HepG2 (cell line): ENCODE data around the gene MYL11. TPM values are rescaled to one million over a fixed set of nuclear protein-coding genes. Genes with fewer than 3 reads are reported as not detected.

Experiments
- ATAC-seq: fragments of 200-7000 bp; cut with Tn5 transposase; 3 replicates; pipeline ENCODE4 v1.9.1; 2020; ENCODE audit warnings: mild to moderate bottlenecking, moderate library complexity
- BruUV-seq: library from RNA; stranded (reverse); fragments of 400-500 nt; replicated peaks from 2 replicates; lab custom pipeline; 2021; lab: Mats Ljungman, UMichigan
- CTCF ChIA-PET: fragments of 300-600 bp; formaldehyde crosslinking; extraction: SDS; loops from one replicate; lab custom pipeline; 2021; ENCODE audit warnings: low total read pairs, inconsistent platforms, low intra/inter-chr PET ratio; lab: Yijun Ruan, JAX
- POLR2A ChIA-PET: fragments of 350-600 bp; sonication (Branson Sonifier 250); formaldehyde crosslinking; loops from one replicate; lab custom pipeline; 2020; ENCODE audit warnings: antibody characterized with exemption, inconsistent platforms; lab: Yijun Ruan, JAX
- DNase-seq: peaks from one replicate; pipeline ENCODE4 v3.0.0-alpha.2; 2015; ENCODE audit warnings: low spot score
- FAIRE-seq: peaks from 3 replicates; lab custom pipeline; 2011; peaks lifted over from hg19 to GRCh38; lab: Jason Lieb, UNC
- H2AFZ ChIP-seq: one replicate; pipeline ENCODE4 v1.6.1; 2011; ENCODE audit warnings: low read length, inconsistent platforms
- H3K27ac ChIP-seq: fragments of 300-600 bp; 3 replicates; pipeline ENCODE4 v1.8.0; 2011; ENCODE audit warnings: mixed run types, mild to moderate bottlenecking, mixed read lengths, low read length, inconsistent platforms; ENCODE audit not compliant: insufficient read depth; ENCODE audit errors: extremely low read length
- H3K27me3 ChIP-seq, 2 experiments: fragments of 200-600 bp in 1 of 2; 2 replicates in 1 of 2; 3 replicates in 1 of 2; pipeline versions ENCODE4 v1.6.0 to v1.8.0; 2011; ENCODE audit warnings: low read length in 2 of 2, mild to moderate bottlenecking in 2 of 2, moderate library complexity in 2 of 2, inconsistent platforms in 1 of 2; ENCODE audit not compliant: insufficient read depth in 2 of 2, control insufficient read depth in 1 of 2
- H3K36me3 ChIP-seq, 2 experiments: fragments of 200-600 bp in 1 of 2; replicated peaks in 1 of 2; 2 replicates in 1 of 2; 3 replicates in 1 of 2; pipeline versions ENCODE4 v1.5.1 to v1.8.0; 2011; ENCODE audit warnings: low read length in 2 of 2, inconsistent platforms in 1 of 2; ENCODE audit not compliant: insufficient read depth in 2 of 2, control insufficient read depth in 1 of 2
- H3K4me1 ChIP-seq: 2 replicates; pipeline ENCODE4 v1.5.1; 2012; ENCODE audit warnings: low read length, inconsistent platforms; ENCODE audit not compliant: insufficient read depth
- H3K4me2 ChIP-seq: 2 replicates; pipeline ENCODE4 v1.6.0; 2011; ENCODE audit warnings: low read depth, low read length, inconsistent platforms
- H3K4me3 ChIP-seq, 3 experiments: fragments of 200-600 bp in 1 of 3; sonication (generic), shearing (Covaris generic) in 1 of 3; replicated peaks in 1 of 3; 2 replicates each; pipeline ENCODE4 v1.5.1; 2011 to 2016; ENCODE audit warnings: low read length in 3 of 3, inconsistent platforms in 2 of 3, low read depth in 2 of 3, mild to moderate bottlenecking in 2 of 3, control low read depth in 1 of 3, mixed read lengths in 1 of 3; ENCODE audit not compliant: insufficient read depth in 1 of 3
- H3K79me2 ChIP-seq: one replicate; pipeline ENCODE4 v1.6.1; 2011; ENCODE audit warnings: low read length, inconsistent platforms; ENCODE audit not compliant: insufficient read depth
- H3K9ac ChIP-seq: 2 replicates; pipeline ENCODE4 v1.6.0; 2011; ENCODE audit warnings: mild to moderate bottlenecking, low read depth, low read length, inconsistent platforms; ENCODE audit not compliant: insufficient read depth
- H3K9me3 ChIP-seq: 2 replicates; pipeline ENCODE4 v1.5.1; 2012; ENCODE audit warnings: mild to moderate bottlenecking, low read length
- H4K20me1 ChIP-seq: 2 replicates; pipeline ENCODE4 v1.6.0; 2011; ENCODE audit warnings: inconsistent platforms, mild to moderate bottlenecking, low read length, moderate library complexity; ENCODE audit not compliant: insufficient read depth
- BRD4 ChIP-seq: sonication (generic); formaldehyde crosslinking; IDR thresholded peaks from 2 replicates; pipeline ENCODE4 v1.4.0; 2020; ENCODE audit warnings: missing genetic modification reagents
- IRF2 ChIP-seq: IDR thresholded peaks from 2 replicates; pipeline ENCODE4 v1.6.1; 2018; ENCODE audit warnings: missing genetic modification reagents, missing compliant biosample characterization
- KLF16 ChIP-seq, 2 experiments: sonication (generic) in 1 of 2; formaldehyde crosslinking in 1 of 2; IDR thresholded peaks; 2 replicates each; pipeline versions ENCODE4 v1.6.1 to v1.8.0; 2016 to 2023; ENCODE audit warnings: missing genetic modification reagents in 2 of 2, missing compliant biosample characterization in 1 of 2
- NFKBIZ ChIP-seq: IDR thresholded peaks from 2 replicates; pipeline ENCODE4 v1.6.1; 2018; ENCODE audit warnings: missing genetic modification reagents, missing compliant biosample characterization
- SMAD3 ChIP-seq: sonication (generic); formaldehyde crosslinking; IDR thresholded peaks from 2 replicates; pipeline ENCODE4 v1.4.0; 2020; ENCODE audit warnings: missing genetic modification reagents
- ZNF205 ChIP-seq: IDR thresholded peaks from 2 replicates; pipeline ENCODE4 v1.6.1; 2018; ENCODE audit warnings: missing biosample characterization, missing genetic modification reagents
- ZNF552 ChIP-seq: sonication (generic); formaldehyde crosslinking; IDR thresholded peaks from 2 replicates; pipeline ENCODE4 v1.9.0; 2022; ENCODE audit warnings: missing genetic modification reagents, mild to moderate bottlenecking, borderline replicate concordance
- ZZZ3 ChIP-seq: sonication (generic); formaldehyde crosslinking; IDR thresholded peaks from 2 replicates; pipeline ENCODE4 v1.4.0; 2020; ENCODE audit warnings: missing genetic modification reagents, mild to moderate bottlenecking, borderline replicate concordance
- WGBS: methylation state at CpG from one replicate; pipeline ENCODE4 v1.1.6; 2017; ENCODE audit warnings: low lambda C conversion rate; 5-methylcytosine and 5-hydroxymethylcytosine counted together
- in situ Hi-C: cut with HindIII; loops from 2 replicates; pipeline ENCODE4 v1.10.0; 2017; ENCODE audit warnings: low pct_unique_long_range_greater_than_20kb; ENCODE audit not compliant: extremely low pct_ligation_motif_present
- intact Hi-C: fragments of 100-400 bp; cut with micrococcal nuclease; formaldehyde crosslinking; loops from one replicate; pipeline ENCODE4 v1.10.0; 2022; ENCODE audit not compliant: unreplicated experiment
- polyA plus RNA-seq, 8 experiments: library from polyadenylated mRNA; depleted of rRNA in 3 of 8; stranded (reverse) in 7 of 8; unstranded in 1 of 8; fragments of >200 nt; fragmentation: Illumina TruSeq in 4 of 8; extraction: Trizol in 4 of 8; gene quantifications; 2 replicates each; pipeline versions ENCODE4 v1.2.1 to v1.2.3, GENCODE V29; 2011 to 2016; ENCODE audit warnings: low read depth in 4 of 8, missing spikeins in 1 of 8, mixed read lengths in 1 of 8; ENCODE audit not compliant: insufficient read depth in 1 of 8
- total RNA-seq, 5 experiments: library from RNA; depleted of rRNA; stranded (reverse); fragments of >200 nt; fragmentation: Illumina TruSeq; extraction: Trizol; gene quantifications; 2 replicates each; pipeline ENCODE4 v1.2.3, GENCODE V29; 2016; ENCODE audit warnings: low read depth in 1 of 5
- TF ChIP-seq, protein P1 (sequence below): IDR thresholded peaks from 2 replicates; pipeline ENCODE4 v1.6.1; 2016; ENCODE audit warnings: control low read depth
- TF ChIP-seq, protein P2 (sequence below): fragments of 450-650 bp; IDR thresholded peaks from 2 replicates; pipeline ENCODE4 v1.6.1; 2016
- TF ChIP-seq, protein P3 (sequence below): sonication (generic); formaldehyde crosslinking; IDR thresholded peaks from 2 replicates; pipeline ENCODE4 v1.4.0; 2020; ENCODE audit warnings: missing genetic modification reagents
- TF ChIP-seq, protein P4 (sequence below): IDR thresholded peaks from 2 replicates; pipeline ENCODE4 v1.6.1; 2016; ENCODE audit warnings: missing biosample characterization, missing genetic modification reagents, low read depth
- TF ChIP-seq, protein P5 (sequence below), 2 experiments: sonication (generic) in 1 of 2; formaldehyde crosslinking in 1 of 2; IDR thresholded peaks; 2 replicates each; pipeline versions ENCODE4 v1.5.1 to v1.6.1; 2011 to 2020; ENCODE audit warnings: borderline replicate concordance in 1 of 2, low read depth in 1 of 2, low read length in 1 of 2, mild to moderate bottlenecking in 1 of 2, missing genetic modification reagents in 1 of 2, moderate library complexity in 1 of 2

Gene MYL11
- total and polyA plus RNA-seq, 2 of the 13 experiments (the other 11 are each of a cell fraction or from before 2014, with no cell fraction given), result not detected

DNA sequence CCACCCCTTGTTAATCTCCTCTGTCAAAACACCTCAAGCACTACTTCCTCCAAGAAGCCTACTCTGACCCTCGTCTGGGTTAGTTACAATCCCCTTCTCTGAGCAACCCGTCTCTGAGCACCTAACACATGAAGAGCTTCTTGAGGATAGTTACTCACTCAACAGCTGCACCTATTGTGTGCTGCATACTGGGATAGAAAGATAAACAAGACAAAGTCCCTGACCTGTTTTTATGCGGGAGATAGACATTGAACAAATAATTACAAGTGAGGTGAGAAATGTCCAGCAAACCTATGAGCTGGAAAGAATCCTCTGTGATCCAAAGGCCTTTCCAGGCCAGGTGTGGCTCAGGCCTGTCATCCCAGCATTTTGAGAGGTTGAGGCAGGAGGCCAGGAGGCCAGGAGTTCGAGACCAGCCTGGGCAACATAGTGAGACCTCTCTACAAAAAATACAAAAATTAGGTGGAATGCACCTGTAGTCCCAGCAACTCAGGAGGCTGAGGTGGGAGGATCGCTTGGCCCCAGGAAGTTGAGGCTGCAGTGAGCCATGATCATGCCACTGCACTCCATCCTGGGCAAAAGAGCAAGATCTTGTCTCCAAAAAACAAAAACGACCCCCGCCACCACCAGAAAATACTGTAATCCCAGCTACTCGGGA lies 27.3 kb downstream of the MYL11 start:
- peak; percentile 77 for ATAC-seq
- H3K27ac ChIP-seq, result peak overlapping the region; percentile 87
- no peaks in the 10 kb centered on the region for H3K9me3 ChIP-seq
- ChIA-PET POLR2A (interaction anchor here (0.6 to 3.3 kb wide), 9 partner anchors 8 to 199 kb away, joined by 3 to 14 read pairs (median 4); partner anchors contain the start of genes CD2BP2, DCTPP1 and TBC1D10B), CTCF (no interaction called here)
- 31% methylated on average over 8 of the region's 8 CpGs for WGBS
- peak overlapping the region; percentile 84 for H3K4me2 ChIP-seq
- in situ Hi-C loops (no loop called here), intact Hi-C loops (no loop called here)
- peaks cover 3 to 17% of the 10 kb centered on the region in 2 experiments; a peak in 4 of 5 replicates for H3K36me3 ChIP-seq
- H4K20me1 ChIP-seq, result no peaks in the 10 kb centered on the region
- peaks cover 46% of the 10 kb centered on the region for H3K4me1 ChIP-seq
- BruUV-seq, result no TSS peak
- no peaks in the 10 kb centered on the region for H3K27me3 ChIP-seq
- FAIRE-seq, result peak; percentile 77
- no peak overlapping the region for H2AFZ ChIP-seq
- peaks cover 6% of the 10 kb centered on the region for H3K79me2 ChIP-seq
- DNase-seq, result peak; percentile 97
- peak overlapping the region in 1 of 3 experiments; percentile 3; a peak in 2 of 6 replicates for H3K4me3 ChIP-seq
- H3K9ac ChIP-seq, result peak overlapping the region; percentile 52
- TF ChIP-seq ZZZ3 (CRISPR knock-in tag) (peak; percentile 53; the same call in 1 of the 2 replicates), IRF2 (peak; percentile 77), SMAD3 (CRISPR knock-in tag) (peak; percentile 75), KLF16 (CRISPR knock-in tag; IDR thresholded peaks at IDR 0.05) (peak in 1 of 2 experiments; percentile 67; a peak in 1 of 4 replicates), BRD4 (CRISPR knock-in tag) (no peak), ZNF552 (CRISPR knock-in tag) (0 out of 2 replicates have a peak, but pooled peaks have one; percentile 41), ZNF205 (CRISPR knock-in tag) (peak; percentile 70; the same call in 1 of the 2 replicates), NFKBIZ (CRISPR knock-in tag) (0 out of 2 replicates have a peak, but pooled peaks have one; percentile 28)
- TF ChIP-seq, protein P1, sequence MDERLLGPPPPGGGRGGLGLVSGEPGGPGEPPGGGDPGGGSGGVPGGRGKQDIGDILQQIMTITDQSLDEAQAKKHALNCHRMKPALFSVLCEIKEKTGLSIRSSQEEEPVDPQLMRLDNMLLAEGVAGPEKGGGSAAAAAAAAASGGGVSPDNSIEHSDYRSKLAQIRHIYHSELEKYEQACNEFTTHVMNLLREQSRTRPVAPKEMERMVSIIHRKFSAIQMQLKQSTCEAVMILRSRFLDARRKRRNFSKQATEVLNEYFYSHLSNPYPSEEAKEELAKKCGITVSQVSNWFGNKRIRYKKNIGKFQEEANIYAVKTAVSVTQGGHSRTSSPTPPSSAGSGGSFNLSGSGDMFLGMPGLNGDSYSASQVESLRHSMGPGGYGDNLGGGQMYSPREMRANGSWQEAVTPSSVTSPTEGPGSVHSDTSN (CRISPR knock-in tag), result peak; percentile 7; the same call in 1 of the 2 replicates
- TF ChIP-seq, protein P2, sequence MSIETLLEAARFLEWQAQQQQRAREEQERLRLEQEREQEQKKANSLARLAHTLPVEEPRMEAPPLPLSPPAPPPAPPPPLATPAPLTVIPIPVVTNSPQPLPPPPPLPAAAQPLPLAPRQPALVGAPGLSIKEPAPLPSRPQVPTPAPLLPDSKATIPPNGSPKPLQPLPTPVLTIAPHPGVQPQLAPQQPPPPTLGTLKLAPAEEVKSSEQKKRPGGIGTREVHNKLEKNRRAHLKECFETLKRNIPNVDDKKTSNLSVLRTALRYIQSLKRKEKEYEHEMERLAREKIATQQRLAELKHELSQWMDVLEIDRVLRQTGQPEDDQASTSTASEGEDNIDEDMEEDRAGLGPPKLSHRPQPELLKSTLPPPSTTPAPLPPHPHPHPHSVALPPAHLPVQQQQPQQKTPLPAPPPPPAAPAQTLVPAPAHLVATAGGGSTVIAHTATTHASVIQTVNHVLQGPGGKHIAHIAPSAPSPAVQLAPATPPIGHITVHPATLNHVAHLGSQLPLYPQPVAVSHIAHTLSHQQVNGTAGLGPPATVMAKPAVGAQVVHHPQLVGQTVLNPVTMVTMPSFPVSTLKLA, result peak; percentile 47; the same call in 1 of the 2 replicates
- TF ChIP-seq, protein P3, sequence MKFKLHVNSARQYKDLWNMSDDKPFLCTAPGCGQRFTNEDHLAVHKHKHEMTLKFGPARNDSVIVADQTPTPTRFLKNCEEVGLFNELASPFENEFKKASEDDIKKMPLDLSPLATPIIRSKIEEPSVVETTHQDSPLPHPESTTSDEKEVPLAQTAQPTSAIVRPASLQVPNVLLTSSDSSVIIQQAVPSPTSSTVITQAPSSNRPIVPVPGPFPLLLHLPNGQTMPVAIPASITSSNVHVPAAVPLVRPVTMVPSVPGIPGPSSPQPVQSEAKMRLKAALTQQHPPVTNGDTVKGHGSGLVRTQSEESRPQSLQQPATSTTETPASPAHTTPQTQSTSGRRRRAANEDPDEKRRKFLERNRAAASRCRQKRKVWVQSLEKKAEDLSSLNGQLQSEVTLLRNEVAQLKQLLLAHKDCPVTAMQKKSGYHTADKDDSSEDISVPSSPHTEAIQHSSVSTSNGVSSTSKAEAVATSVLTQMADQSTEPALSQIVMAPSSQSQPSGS, result peak; percentile 72; the same call in 1 of the 2 replicates
- TF ChIP-seq, protein P4, sequence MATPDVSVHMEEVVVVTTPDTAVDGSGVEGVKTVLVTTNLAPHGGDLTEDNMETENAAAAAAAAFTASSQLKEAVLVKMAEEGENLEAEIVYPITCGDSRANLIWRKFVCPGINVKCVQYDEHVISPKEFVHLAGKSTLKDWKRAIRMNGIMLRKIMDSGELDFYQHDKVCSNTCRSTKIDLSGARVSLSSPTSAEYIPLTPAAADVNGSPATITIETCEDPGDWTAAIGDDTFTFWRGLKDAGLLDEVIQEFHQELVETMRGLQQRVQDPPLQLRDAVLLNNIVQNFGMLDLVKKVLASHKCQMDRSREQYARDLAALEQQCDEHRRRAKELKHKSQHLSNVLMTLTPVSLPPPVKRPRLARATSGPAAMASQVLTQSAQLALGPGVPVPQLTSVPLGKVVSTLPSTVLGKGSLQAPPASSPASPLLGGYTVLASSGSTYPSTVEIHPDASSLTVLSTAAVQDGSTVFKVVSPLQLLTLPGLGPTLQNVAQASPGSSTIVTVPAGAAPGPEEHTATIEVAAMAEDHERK (CRISPR knock-in tag), result 0 out of 2 replicates have a peak, but pooled peaks have one; percentile 14
- TF ChIP-seq, protein P5, sequence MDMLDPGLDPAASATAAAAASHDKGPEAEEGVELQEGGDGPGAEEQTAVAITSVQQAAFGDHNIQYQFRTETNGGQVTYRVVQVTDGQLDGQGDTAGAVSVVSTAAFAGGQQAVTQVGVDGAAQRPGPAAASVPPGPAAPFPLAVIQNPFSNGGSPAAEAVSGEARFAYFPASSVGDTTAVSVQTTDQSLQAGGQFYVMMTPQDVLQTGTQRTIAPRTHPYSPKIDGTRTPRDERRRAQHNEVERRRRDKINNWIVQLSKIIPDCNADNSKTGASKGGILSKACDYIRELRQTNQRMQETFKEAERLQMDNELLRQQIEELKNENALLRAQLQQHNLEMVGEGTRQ (IDR thresholded peaks at IDR 0.05; ENCODE audit: low read depth, low read length), result no peak
- TF ChIP-seq, protein P5 (CRISPR knock-in tag; IDR thresholded peaks at IDR 0.05; ENCODE audit: borderline replicate concordance), result no peak; the same call in 1 of the 2 replicates
